ENCODE measurements around the gene TRAT1. TPM values are rescaled to one million over a fixed set of nuclear protein-coding genes. Genes with fewer than 3 reads are reported as not detected.

The TRAT1 gene
- total and polyA plus RNA-seq, 2 donors from 2014 or later = 1.9 TPM; not detected in 1

DNA sequence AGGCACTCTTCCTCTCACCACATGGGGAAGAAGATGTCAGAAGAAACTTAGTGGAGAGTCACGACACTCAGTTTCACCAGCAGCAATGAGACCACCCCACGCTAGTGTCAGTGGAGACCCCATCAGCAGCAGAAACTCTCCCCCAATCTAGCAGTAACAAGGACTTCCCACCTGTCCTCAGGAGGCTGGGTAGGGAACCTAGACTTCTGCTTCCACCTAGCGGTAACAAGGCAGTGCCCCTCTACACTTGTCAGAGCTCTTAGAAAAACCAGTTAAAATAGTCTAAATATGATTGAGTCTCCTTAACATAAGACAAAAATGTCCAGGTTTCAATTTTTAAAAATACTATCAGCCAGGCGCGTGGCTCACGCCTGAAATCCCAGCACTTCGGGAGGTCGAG lies 57.3 kb downstream of the TRAT1 start:
- no peak for DNase-seq
- no peaks in the 10 kb centered on the region for H3K9me3 ChIP-seq (ENCODE audit: control insufficient read depth in 2 of 3, insufficient read depth in 1 of 3, low read length in 3 of 3)
- TF ChIP-seq, protein P1, sequence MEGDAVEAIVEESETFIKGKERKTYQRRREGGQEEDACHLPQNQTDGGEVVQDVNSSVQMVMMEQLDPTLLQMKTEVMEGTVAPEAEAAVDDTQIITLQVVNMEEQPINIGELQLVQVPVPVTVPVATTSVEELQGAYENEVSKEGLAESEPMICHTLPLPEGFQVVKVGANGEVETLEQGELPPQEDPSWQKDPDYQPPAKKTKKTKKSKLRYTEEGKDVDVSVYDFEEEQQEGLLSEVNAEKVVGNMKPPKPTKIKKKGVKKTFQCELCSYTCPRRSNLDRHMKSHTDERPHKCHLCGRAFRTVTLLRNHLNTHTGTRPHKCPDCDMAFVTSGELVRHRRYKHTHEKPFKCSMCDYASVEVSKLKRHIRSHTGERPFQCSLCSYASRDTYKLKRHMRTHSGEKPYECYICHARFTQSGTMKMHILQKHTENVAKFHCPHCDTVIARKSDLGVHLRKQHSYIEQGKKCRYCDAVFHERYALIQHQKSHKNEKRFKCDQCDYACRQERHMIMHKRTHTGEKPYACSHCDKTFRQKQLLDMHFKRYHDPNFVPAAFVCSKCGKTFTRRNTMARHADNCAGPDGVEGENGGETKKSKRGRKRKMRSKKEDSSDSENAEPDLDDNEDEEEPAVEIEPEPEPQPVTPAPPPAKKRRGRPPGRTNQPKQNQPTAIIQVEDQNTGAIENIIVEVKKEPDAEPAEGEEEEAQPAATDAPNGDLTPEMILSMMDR (IDR thresholded peaks at IDR 0.05; ENCODE audit: borderline replicate concordance, extremely low read depth, insufficient read depth) = no peak
- H3K9ac ChIP-seq (ENCODE audit: low read length in 3 of 3) = no peak overlapping the region
- no peaks in the 10 kb centered on the region for H3K36me3 ChIP-seq (ENCODE audit: control insufficient read depth in 2 of 3, insufficient read depth in 3 of 3, low read length in 3 of 3)
- FAIRE-seq = no peak
- H3K4me1 ChIP-seq (ENCODE audit: control insufficient read depth in 2 of 3, insufficient read depth in 2 of 3, low read depth in 1 of 3, low read length in 3 of 3) = no peaks in the 10 kb centered on the region
- H3K27me3 ChIP-seq (ENCODE audit: control insufficient read depth, insufficient read depth, low read length) = no peaks in the 10 kb centered on the region
- no peak overlapping the region for H3K27ac ChIP-seq (ENCODE audit: low read depth in 2 of 2, low read length in 2 of 2)
- intact Hi-C loops (cut with DNase I) = no loop called here
- no peak overlapping the region for H3K4me3 ChIP-seq (ENCODE audit: low read length in 3 of 3)

DNA sequence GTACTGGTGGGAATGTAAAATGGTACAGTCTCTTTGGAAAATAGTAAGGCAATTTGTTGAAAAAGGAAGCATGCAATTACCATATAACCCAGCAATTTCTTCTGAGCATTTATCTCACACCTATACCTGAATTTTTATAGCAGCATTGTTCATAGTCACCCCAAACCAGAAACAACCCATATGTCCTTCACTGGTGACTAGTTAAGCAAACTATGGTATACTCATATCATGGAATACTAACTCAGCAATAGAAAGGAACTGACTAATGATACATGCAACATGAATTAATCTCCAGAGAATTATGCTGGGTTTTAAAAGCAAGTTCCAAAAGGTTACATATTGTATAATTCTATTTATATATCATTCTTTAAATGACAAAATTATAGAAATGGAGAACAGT lies 60.2 kb downstream of the TRAT1 start:
- FAIRE-seq (no peak), DNase-seq (no peak)
- Histone ChIP-seq H3K27me3 (ENCODE audit: control insufficient read depth, insufficient read depth, low read length) (no peaks in the 10 kb centered on the region), H3K9ac (ENCODE audit: low read length in 3 of 3) (no peak overlapping the region), H3K4me3 (ENCODE audit: low read length in 3 of 3) (no peak overlapping the region), H3K9me3 (ENCODE audit: control insufficient read depth in 2 of 3, insufficient read depth in 1 of 3, low read length in 3 of 3) (no peaks in the 10 kb centered on the region), H3K4me1 (ENCODE audit: control insufficient read depth in 2 of 3, insufficient read depth in 2 of 3, low read depth in 1 of 3, low read length in 3 of 3) (no peaks in the 10 kb centered on the region), H3K27ac (ENCODE audit: low read depth in 2 of 2, low read length in 2 of 2) (no peak overlapping the region), H3K36me3 (ENCODE audit: control insufficient read depth in 2 of 3, insufficient read depth in 3 of 3, low read length in 3 of 3) (no peaks in the 10 kb centered on the region)
- intact Hi-C loops (cut with DNase I) = no loop called here
- TF ChIP-seq, protein P1 (IDR thresholded peaks at IDR 0.05; ENCODE audit: borderline replicate concordance, extremely low read depth, insufficient read depth) = no peak

DNA sequence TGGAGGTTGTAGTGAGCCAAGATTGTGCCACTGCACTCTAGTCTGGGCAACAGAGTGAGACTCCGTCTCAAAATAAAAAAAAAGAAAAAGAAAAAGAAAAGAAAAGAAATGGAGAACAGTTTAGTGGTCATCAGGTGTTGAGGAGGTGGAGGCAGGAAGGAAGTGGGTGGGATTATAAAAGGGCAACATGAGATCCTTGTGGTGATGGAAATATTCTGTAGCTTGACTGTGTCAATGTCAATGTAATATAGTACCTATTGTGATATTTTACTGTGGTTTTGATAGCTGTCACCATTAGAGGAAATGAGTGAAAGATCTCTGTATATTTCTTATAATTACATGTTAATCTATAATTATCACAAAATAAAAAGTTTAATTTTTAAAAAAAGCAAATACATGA lies 60.8 kb downstream of the TRAT1 start:
- TF ChIP-seq, protein P1 (IDR thresholded peaks at IDR 0.05; ENCODE audit: borderline replicate concordance, extremely low read depth, insufficient read depth) = no peak
- Histone ChIP-seq H3K9ac (ENCODE audit: low read length in 3 of 3) (no peak overlapping the region), H3K4me1 (ENCODE audit: control insufficient read depth in 2 of 3, insufficient read depth in 2 of 3, low read depth in 1 of 3, low read length in 3 of 3) (no peaks in the 10 kb centered on the region), H3K9me3 (ENCODE audit: control insufficient read depth in 2 of 3, insufficient read depth in 1 of 3, low read length in 3 of 3) (no peaks in the 10 kb centered on the region), H3K27me3 (ENCODE audit: control insufficient read depth, insufficient read depth, low read length) (no peaks in the 10 kb centered on the region), H3K27ac (ENCODE audit: low read depth in 2 of 2, low read length in 2 of 2) (no peak overlapping the region), H3K4me3 (ENCODE audit: low read length in 3 of 3) (no peak overlapping the region), H3K36me3 (ENCODE audit: control insufficient read depth in 2 of 3, insufficient read depth in 3 of 3, low read length in 3 of 3) (no peaks in the 10 kb centered on the region)
- no peak for DNase-seq
- intact Hi-C loops (cut with DNase I) = no loop called here
- FAIRE-seq = no peak

DNA sequence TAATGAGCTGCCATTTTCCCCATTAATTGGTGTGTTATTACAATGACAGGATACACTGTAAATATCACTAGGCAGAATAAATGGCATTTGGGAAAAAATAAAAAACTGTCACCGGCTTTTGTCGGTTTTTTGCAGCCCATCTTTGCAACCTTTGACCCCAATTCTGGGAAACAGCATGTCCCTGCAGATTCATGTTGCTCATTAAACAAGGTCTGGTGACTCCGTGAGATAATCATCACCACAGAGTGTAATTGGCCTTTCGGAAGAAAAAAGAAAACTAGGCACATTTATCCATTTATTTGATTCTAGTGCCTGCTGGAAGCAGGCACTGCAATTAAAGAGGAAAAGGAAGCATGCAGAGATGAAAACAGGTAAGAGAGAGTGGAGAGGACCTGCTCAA lies 64.5 kb downstream of the TRAT1 start:
- TF ChIP-seq, protein P1 (IDR thresholded peaks at IDR 0.05; ENCODE audit: borderline replicate concordance, extremely low read depth, insufficient read depth) = no peak
- Histone ChIP-seq H3K9ac (ENCODE audit: low read length in 3 of 3) (no peak overlapping the region), H3K36me3 (ENCODE audit: control insufficient read depth in 2 of 3, insufficient read depth in 3 of 3, low read length in 3 of 3) (no peaks in the 10 kb centered on the region), H3K4me3 (ENCODE audit: low read length in 3 of 3) (no peak overlapping the region), H3K27ac (ENCODE audit: low read depth in 2 of 2, low read length in 2 of 2) (no peak overlapping the region), H3K27me3 (ENCODE audit: control insufficient read depth, insufficient read depth, low read length) (no peaks in the 10 kb centered on the region), H3K9me3 (ENCODE audit: control insufficient read depth in 2 of 3, insufficient read depth in 1 of 3, low read length in 3 of 3) (no peaks in the 10 kb centered on the region), H3K4me1 (ENCODE audit: control insufficient read depth in 2 of 3, insufficient read depth in 2 of 3, low read depth in 1 of 3, low read length in 3 of 3) (no peaks in the 10 kb centered on the region)
- intact Hi-C loops (cut with DNase I) = no loop called here
- FAIRE-seq (no peak), DNase-seq (peak in 2 of 5 donors; percentile 30 to 51)
